Karpas-422 (cell line): Measurements from ENCODE around the gene MAGEF1. TPM values are rescaled to one million over a fixed set of nuclear protein-coding genes. Genes with fewer than 3 reads are reported as not detected.

Source experiments
- DNase-seq: peaks from one replicate; pipeline ENCODE4 v3.0.0-alpha.2; 2015
- H2AFZ ChIP-seq: fragments of 200-600 bp; sonication (generic); 2 replicates; pipeline ENCODE4 v1.6.1; 2014; ENCODE audit warnings: antibody characterized with exemption, low read length, mixed read lengths
- H3K27ac ChIP-seq: fragments of 200-600 bp; sonication (generic); 2 replicates; pipeline ENCODE4 v1.5.1; 2014; ENCODE audit warnings: mild to moderate bottlenecking, low read length, moderate library complexity
- H3K27me3 ChIP-seq: fragments of 200-600 bp; sonication (generic); 2 replicates; pipeline ENCODE4 v1.6.1; 2014; ENCODE audit warnings: low read length, mixed read lengths
- H3K36me3 ChIP-seq: fragments of 200-600 bp; sonication (generic); 2 replicates; pipeline ENCODE4 v1.6.1; 2014; ENCODE audit warnings: low read length, mixed read lengths; ENCODE audit not compliant: insufficient read depth
- H3K4me1 ChIP-seq: fragments of 200-600 bp; sonication (generic); 2 replicates; pipeline ENCODE4 v1.6.1; 2014; ENCODE audit warnings: mild to moderate bottlenecking, low read length, mixed read lengths
- H3K4me2 ChIP-seq: fragments of 200-600 bp; sonication (generic); 2 replicates; pipeline ENCODE4 v1.6.1; 2014; ENCODE audit warnings: low read length, low read depth, mild to moderate bottlenecking; ENCODE audit not compliant: poor library complexity, severe bottlenecking
- H3K4me3 ChIP-seq: fragments of 200-600 bp; sonication (generic); 2 replicates; pipeline ENCODE4 v1.5.1; 2014; ENCODE audit warnings: mild to moderate bottlenecking, antibody characterized with exemption, low read length, mixed read lengths
- H3K79me2 ChIP-seq: fragments of 200-600 bp; sonication (generic); 2 replicates; pipeline ENCODE4 v1.6.1; 2014; ENCODE audit warnings: mild to moderate bottlenecking, low read length, mixed read lengths
- H3K9ac ChIP-seq: fragments of 200-600 bp; sonication (generic); 2 replicates; pipeline ENCODE4 v1.6.0; 2014; ENCODE audit warnings: low read length
- H3K9me2 ChIP-seq: fragments of 200-600 bp; sonication (generic), shearing (Covaris generic); replicated peaks from 2 replicates; pipeline ENCODE4 v1.6.0; 2014; ENCODE audit warnings: mild to moderate bottlenecking, low read length, moderate library complexity; ENCODE audit not compliant: insufficient read depth
- H3K9me3 ChIP-seq: fragments of 300-700, 200-600 bp; sonication (generic); 2 replicates; pipeline ENCODE4 v1.6.1; 2014; ENCODE audit warnings: low read length, mixed read lengths
- H4K20me1 ChIP-seq: fragments of 200-600 bp; sonication (generic); 2 replicates; pipeline ENCODE4 v1.6.1; 2014; ENCODE audit warnings: mild to moderate bottlenecking, antibody characterized with exemption, low read length, low read depth; ENCODE audit not compliant: insufficient read depth
- total RNA-seq: library from RNA; depleted of rRNA; stranded (reverse); fragments of >200 nt; shearing (Covaris generic); gene quantifications from 2 replicates; pipeline ENCODE4 v1.2.3, GENCODE V29; 2014; ENCODE audit warnings: low replicate concordance; rRNA removed

MAGEF1 gene
- total RNA-seq, 1 experiment from 2014 or later = 50.8 TPM

GRCh38 chr3:184663756-184664155, 48.1 kb downstream of the MAGEF1 start:
- Histone ChIP-seq H3K27ac (no peak overlapping the region), H3K4me2 (no peak overlapping the region), H3K36me3 (no peaks in the 10 kb centered on the region), H3K9me3 (no peaks in the 10 kb centered on the region), H3K9me2 (no peaks in the 10 kb centered on the region), H3K4me3 (no peak overlapping the region), H3K27me3 (no peaks in the 10 kb centered on the region), H3K9ac (no peak overlapping the region), H3K79me2 (no peaks in the 10 kb centered on the region), H4K20me1 (no peaks in the 10 kb centered on the region), H2AFZ (no peak overlapping the region), H3K4me1 (no peaks in the 10 kb centered on the region)
- DNase-seq = no peak

DNA sequence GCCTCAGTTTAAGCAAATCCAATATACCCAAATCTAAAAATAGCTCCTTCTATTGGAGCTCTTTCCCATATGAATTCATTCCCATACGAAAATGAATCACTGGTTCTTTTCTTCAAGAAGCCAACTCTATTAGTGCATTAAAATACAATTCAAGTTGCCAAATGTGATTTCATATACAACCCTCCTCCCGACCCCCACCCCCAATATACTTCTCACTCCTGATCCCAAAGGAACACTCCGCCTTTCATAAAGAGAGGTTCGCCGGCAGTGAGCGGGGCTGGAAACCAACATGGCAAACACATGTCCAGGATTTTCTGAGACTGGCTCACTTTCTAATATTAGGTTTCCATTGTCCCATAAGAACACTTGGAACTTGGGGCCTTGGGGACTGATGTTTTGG, 48.5 kb downstream of the MAGEF1 start:
- no peaks in the 10 kb centered on the region for H3K4me1 ChIP-seq
- H3K79me2 ChIP-seq = no peaks in the 10 kb centered on the region
- no peaks in the 10 kb centered on the region for H4K20me1 ChIP-seq
- no peak overlapping the region for H3K27ac ChIP-seq
- no peak overlapping the region for H3K9ac ChIP-seq
- no peaks in the 10 kb centered on the region for H3K36me3 ChIP-seq
- no peak for DNase-seq
- no peaks in the 10 kb centered on the region for H3K27me3 ChIP-seq
- no peaks in the 10 kb centered on the region for H3K9me3 ChIP-seq
- H2AFZ ChIP-seq = no peak overlapping the region
- no peaks in the 10 kb centered on the region for H3K9me2 ChIP-seq
- no peak overlapping the region for H3K4me2 ChIP-seq
- no peak overlapping the region for H3K4me3 ChIP-seq

DNA sequence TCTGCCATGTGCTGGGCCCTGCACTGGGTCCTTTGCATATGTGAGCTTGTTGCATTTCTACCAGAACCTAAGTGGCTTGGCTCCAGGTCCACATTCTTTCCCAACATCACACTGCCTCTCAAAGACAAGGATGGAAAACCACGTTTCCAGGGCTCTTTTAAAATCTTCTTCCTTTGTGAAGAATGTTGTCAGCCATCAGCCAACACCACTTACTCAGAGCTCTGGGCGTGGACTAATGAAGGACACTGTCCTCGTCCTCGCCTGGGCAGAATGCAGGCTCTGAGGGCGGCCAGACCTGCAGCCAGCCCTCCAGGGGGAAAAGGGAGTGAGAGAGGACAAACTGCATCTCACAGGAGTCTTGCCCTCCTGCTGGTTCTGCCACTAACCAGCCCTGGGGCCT, 49.7 kb downstream of the MAGEF1 start:
- Histone ChIP-seq H3K79me2 (no peaks in the 10 kb centered on the region), H3K36me3 (no peaks in the 10 kb centered on the region), H3K9ac (no peak overlapping the region)

GRCh38 chr3:184660931-184661330, 50.9 kb downstream of the MAGEF1 start:
- Histone ChIP-seq H3K4me2 (no peak overlapping the region), H3K79me2 (no peaks in the 10 kb centered on the region), H3K4me3 (no peak overlapping the region), H2AFZ (no peak overlapping the region), H3K36me3 (no peaks in the 10 kb centered on the region), H3K9me2 (no peaks in the 10 kb centered on the region), H3K4me1 (no peaks in the 10 kb centered on the region), H4K20me1 (no peaks in the 10 kb centered on the region), H3K9ac (no peak overlapping the region), H3K9me3 (no peaks in the 10 kb centered on the region), H3K27me3 (no peaks in the 10 kb centered on the region), H3K27ac (no peak overlapping the region)
- no peak for DNase-seq

More for the DNA sequence above, 49.7 kb downstream of the MAGEF1 start:
- Histone ChIP-seq H3K9me3 (no peaks in the 10 kb centered on the region), H4K20me1 (no peaks in the 10 kb centered on the region), H2AFZ (no peak overlapping the region), H3K4me3 (no peak overlapping the region), H3K9me2 (no peaks in the 10 kb centered on the region), H3K27me3 (no peaks in the 10 kb centered on the region), H3K4me2 (no peak overlapping the region), H3K4me1 (no peaks in the 10 kb centered on the region), H3K27ac (no peak overlapping the region)
- DNase-seq = no peak

Other genes starting within 250 kb of the MAGEF1 start
- not detected in 2 replicates for gene EPHB3, start 150.3 kb downstream of the MAGEF1 start, total RNA-seq
- 77.5 and 168 TPM in 2 replicates for gene VPS8, start 100.1 kb upstream of the MAGEF1 start, total RNA-seq